Superior temporal gyrus (tissue), 1 donor: Measurements from ENCODE around the gene OR2T27.
"Not testable (repeated sequence)": the region's sequence is repeated elsewhere in the genome, so short reads cannot be mapped to it uniquely, and the experiment has no call there.

Source experiments
- DNase-seq: peaks from one replicate; pipeline ENCODE4 v3.0.0-alpha.2; 2016; ENCODE audit errors: extremely low spot score

Gene OR2T27

GRCh38 chr1:248640906-248641305 is 14.4 kb downstream of the OR2T27 start:
- DNase-seq = not testable (repeated sequence)

GRCh38 chr1:248639652-248640051 is 15.7 kb downstream of the OR2T27 start:
- DNase-seq = not testable (repeated sequence)

GRCh38 chr1:248636612-248637011 is 18.7 kb downstream of the OR2T27 start:
- not testable (repeated sequence) for DNase-seq

GRCh38 chr1:248634991-248635390 is 20.3 kb downstream of the OR2T27 start, which contains the start of gene OR2T11:
Gene OR2T11 (minus strand): TSS chr1:248635091. CDS start chr1:248627128, 7,963 bp downstream.
- DNase-seq = not testable (repeated sequence)

GRCh38 chr1:248631354-248632008 is 23.8 kb downstream of the OR2T27 start:
- no peak for DNase-seq

GRCh38 chr1:248630551-248630950 is 24.8 kb downstream of the OR2T27 start:
- no peak for DNase-seq

GRCh38 chr1:248627971-248628844 is 27.1 kb downstream of the OR2T27 start:
- no peak for DNase-seq

- no peak for DNase-seq
These were observed 29.4 kb downstream of the OR2T27 start for GRCh38 chr1:248625971-248626370.

- no peak for DNase-seq
These were observed 30.2 kb downstream of the OR2T27 start for GRCh38 chr1:248625166-248625565.

GRCh38 chr1:248622570-248623001 is 32.7 kb downstream of the OR2T27 start:
- DNase-seq = peak; percentile 52

- no peak for DNase-seq
These were observed 33.6 kb downstream of the OR2T27 start for GRCh38 chr1:248621770-248622169.

- peak; percentile 78 for DNase-seq
These were observed 36.5 kb downstream of the OR2T27 start for GRCh38 chr1:248618878-248619277.

- no peak for DNase-seq
These were observed 37.2 kb downstream of the OR2T27 start for GRCh38 chr1:248618119-248618518.

GRCh38 chr1:248613742-248614141 is 41.6 kb downstream of the OR2T27 start:
- DNase-seq = no peak

- no peak for DNase-seq
These were observed 43.4 kb downstream of the OR2T27 start for GRCh38 chr1:248611883-248612414.

- DNase-seq = no peak
These were observed 45.0 kb downstream of the OR2T27 start for GRCh38 chr1:248610301-248610700.
